SK-N-SH treated with all-trans-retinoic acid at 6 μM for 48 hours (cell line): ENCODE results near the gene TECTB.

Source experiments
- ARNTL ChIP-seq: fragments of 450-650 bp; formaldehyde crosslinking; IDR thresholded peaks from 2 replicates; pipeline ENCODE4 v1.5.0; 2020; ENCODE audit warnings: low read depth, mild to moderate bottlenecking, moderate library complexity, borderline replicate concordance
- BACH2 ChIP-seq: fragments of 250-450 bp; sonication (Bioruptor Pico); IDR thresholded peaks from 2 replicates; pipeline ENCODE4 v1.9.0; 2021; ENCODE audit warnings: mild to moderate bottlenecking, borderline replicate concordance
- CREB5 ChIP-seq: fragments of 250-450 bp; sonication (Bioruptor Pico); IDR thresholded peaks from 2 replicates; pipeline ENCODE4 v1.5.1; 2020; ENCODE audit warnings: low read depth, mild to moderate bottlenecking, moderate library complexity
- PPARA ChIP-seq: fragments of 250-450 bp; sonication (Bioruptor Pico); IDR thresholded peaks from 2 replicates; pipeline ENCODE4 v1.5.0; 2020; ENCODE audit warnings: mild to moderate bottlenecking, borderline replicate concordance
- ZC3H10 ChIP-seq: fragments of 250-450 bp; sonication (Bioruptor Pico); IDR thresholded peaks from 2 replicates; pipeline ENCODE4 v1.5.1; 2021; ENCODE audit warnings: mild to moderate bottlenecking, moderate library complexity
- TF ChIP-seq, protein P1 (sequence below): fragments of 250-450 bp; sonication (Bioruptor Pico); IDR thresholded peaks from 2 replicates; pipeline ENCODE4 v1.8.0; 2020; ENCODE audit warnings: mild to moderate bottlenecking, moderate library complexity, borderline replicate concordance

DNA sequence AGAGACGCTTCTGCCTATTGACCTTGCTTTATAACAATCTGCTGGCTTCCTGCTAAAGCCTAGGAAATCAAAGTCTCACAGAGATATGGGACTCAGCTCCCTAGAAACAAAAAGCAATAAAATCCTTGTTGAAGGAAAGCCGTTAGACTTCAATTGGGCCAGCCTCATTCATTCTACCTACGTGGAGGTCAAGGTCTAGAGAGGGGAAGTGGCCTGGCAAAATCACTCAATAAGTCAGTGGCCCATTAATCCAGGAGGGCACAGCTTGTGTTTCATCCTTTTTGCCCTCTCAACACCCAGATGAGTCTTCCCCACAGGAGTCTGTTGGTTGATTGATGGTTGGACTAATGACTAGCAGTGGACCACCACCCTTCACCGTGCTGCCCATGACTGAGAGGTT, 50.3 kb downstream of the TECTB start:
- TF ChIP-seq BACH2 (no peak), CREB5 (CRISPR knock-in tag) (no peak), PPARA (no peak), ZC3H10 (CRISPR knock-in tag) (no peak), ARNTL (CRISPR knock-in tag) (no peak)
- TF ChIP-seq, protein P1, sequence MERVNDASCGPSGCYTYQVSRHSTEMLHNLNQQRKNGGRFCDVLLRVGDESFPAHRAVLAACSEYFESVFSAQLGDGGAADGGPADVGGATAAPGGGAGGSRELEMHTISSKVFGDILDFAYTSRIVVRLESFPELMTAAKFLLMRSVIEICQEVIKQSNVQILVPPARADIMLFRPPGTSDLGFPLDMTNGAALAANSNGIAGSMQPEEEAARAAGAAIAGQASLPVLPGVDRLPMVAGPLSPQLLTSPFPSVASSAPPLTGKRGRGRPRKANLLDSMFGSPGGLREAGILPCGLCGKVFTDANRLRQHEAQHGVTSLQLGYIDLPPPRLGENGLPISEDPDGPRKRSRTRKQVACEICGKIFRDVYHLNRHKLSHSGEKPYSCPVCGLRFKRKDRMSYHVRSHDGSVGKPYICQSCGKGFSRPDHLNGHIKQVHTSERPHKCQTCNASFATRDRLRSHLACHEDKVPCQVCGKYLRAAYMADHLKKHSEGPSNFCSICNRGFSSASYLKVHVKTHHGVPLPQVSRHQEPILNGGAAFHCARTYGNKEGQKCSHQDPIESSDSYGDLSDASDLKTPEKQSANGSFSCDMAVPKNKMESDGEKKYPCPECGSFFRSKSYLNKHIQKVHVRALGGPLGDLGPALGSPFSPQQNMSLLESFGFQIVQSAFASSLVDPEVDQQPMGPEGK (CRISPR knock-in tag): no peak
